HEK293 (cell line): Measurements from ENCODE around the gene KLK2.
A peak's percentile ranks its signal among the peaks of the same experiment; 100 is the strongest.

Source experiments
- CTCF ChIA-PET: fragments of 350-600 bp; formaldehyde crosslinking; extraction: SDS; loops from one replicate; lab custom pipeline; 2021; ENCODE audit warnings: antibody characterized with exemption; lab: Yijun Ruan, JAX
- POLR2A ChIA-PET: fragments of 300-600 bp; formaldehyde crosslinking; extraction: SDS; loops from one replicate; lab custom pipeline; 2020; ENCODE audit warnings: antibody characterized with exemption, inconsistent platforms; lab: Yijun Ruan, JAX
- H3K27ac ChIP-seq: fragments of 200-500 bp; sonication (Bioruptor generic); 2 replicates; pipeline ENCODE4 v1.5.1; 2014; ENCODE audit warnings: low read depth, low read length, control low read depth, inconsistent platforms; ENCODE audit errors: extremely low read depth
- H3K36me3 ChIP-seq, 2 experiments: fragments of 200-500 bp in 1 of 2; sonication (Bioruptor generic) in 1 of 2; 1 replicate in 1 of 2; 2 replicates in 1 of 2; pipeline ENCODE4 v1.5.1; 2014 to 2017; ENCODE audit warnings: inconsistent platforms in 2 of 2, low read length in 2 of 2; ENCODE audit not compliant: control insufficient read depth in 2 of 2, insufficient read depth in 1 of 2
- H3K4me1 ChIP-seq: fragments of 200-500 bp; sonication (Bioruptor generic); 2 replicates; pipeline ENCODE4 v1.5.1; 2014; ENCODE audit warnings: mild to moderate bottlenecking, low read length, inconsistent platforms; ENCODE audit not compliant: control insufficient read depth, insufficient read depth
- H3K4me3 ChIP-seq: 2 replicates; pipeline ENCODE4 v1.5.1; 2011; ENCODE audit warnings: low read depth, mild to moderate bottlenecking, control low read depth, low read length, moderate library complexity
- H3K9me3 ChIP-seq: fragments of 200-500 bp; sonication (Bioruptor generic); 2 replicates; pipeline ENCODE4 v1.5.1; 2014; ENCODE audit warnings: low read depth, low read length, inconsistent platforms; ENCODE audit not compliant: control insufficient read depth, insufficient read depth
- KLF1 ChIP-seq: fragments of 450-650 bp; formaldehyde crosslinking; IDR thresholded peaks from 2 replicates; pipeline ENCODE4 v1.5.1; 2016; ENCODE audit warnings: missing biosample characterization, missing genetic modification characterization
- KLF16 ChIP-seq: fragments of 450-650 bp; formaldehyde crosslinking; IDR thresholded peaks from 2 replicates; pipeline ENCODE4 v1.5.1; 2017; ENCODE audit warnings: missing biosample characterization, missing genetic modification characterization
- MZF1 ChIP-seq: fragments of 450-650 bp; formaldehyde crosslinking; IDR thresholded peaks from 2 replicates; pipeline ENCODE4 v1.5.1; 2017; ENCODE audit warnings: missing biosample characterization, missing genetic modification characterization, borderline replicate concordance
- SALL2 ChIP-seq: fragments of 450-650 bp; formaldehyde crosslinking; IDR thresholded peaks from 2 replicates; pipeline ENCODE4 v1.5.0; 2017; ENCODE audit warnings: missing biosample characterization, mild to moderate bottlenecking, missing genetic modification characterization, borderline replicate concordance
- ZBTB1 ChIP-seq: fragments of 450-650 bp; formaldehyde crosslinking; IDR thresholded peaks from 2 replicates; pipeline ENCODE4 v1.5.1; 2016; ENCODE audit warnings: missing biosample characterization, missing genetic modification characterization
- ZBTB20 ChIP-seq: fragments of 450-650 bp; formaldehyde crosslinking; IDR thresholded peaks from 2 replicates; pipeline ENCODE4 v1.5.1; 2016; ENCODE audit warnings: missing biosample characterization, missing genetic modification characterization
- ZNF10 ChIP-seq: fragments of 450-650 bp; formaldehyde crosslinking; IDR thresholded peaks from 2 replicates; pipeline ENCODE4 v1.5.1; 2017; ENCODE audit warnings: missing biosample characterization, missing genetic modification characterization
- ZNF121 ChIP-seq: fragments of 450-650 bp; formaldehyde crosslinking; IDR thresholded peaks from 2 replicates; pipeline ENCODE4 v1.5.1; 2016; ENCODE audit warnings: missing biosample characterization, missing genetic modification characterization
- ZNF366 ChIP-seq: fragments of 450-650 bp; formaldehyde crosslinking; conservative IDR thresholded peaks from 2 replicates; pipeline ENCODE4 v1.5.1; 2016; ENCODE audit warnings: missing biosample characterization, missing genetic modification characterization
- ZNF391 ChIP-seq: fragments of 450-650 bp; formaldehyde crosslinking; IDR thresholded peaks from 2 replicates; pipeline ENCODE4 v1.5.1; 2016; ENCODE audit warnings: low read depth, missing biosample characterization, missing genetic modification characterization, borderline replicate concordance
- ZNF548 ChIP-seq: fragments of 450-650 bp; formaldehyde crosslinking; IDR thresholded peaks from 2 replicates; pipeline ENCODE4 v1.5.1; 2016; ENCODE audit warnings: missing biosample characterization, missing genetic modification characterization
- ZNF585B ChIP-seq: fragments of 450-650 bp; formaldehyde crosslinking; IDR thresholded peaks from 2 replicates; pipeline ENCODE4 v1.5.1; 2016; ENCODE audit warnings: missing biosample characterization, missing genetic modification characterization
- ZNF660 ChIP-seq: fragments of 450-650 bp; IDR thresholded peaks from 2 replicates; pipeline ENCODE4 v1.5.1; 2018; ENCODE audit warnings: missing biosample characterization, mild to moderate bottlenecking, missing genetic modification characterization
- TF ChIP-seq, protein P1 (sequence below): fragments of 450-650 bp; formaldehyde crosslinking; IDR thresholded peaks from 2 replicates; pipeline ENCODE4 v1.5.1; 2016; ENCODE audit warnings: missing biosample characterization, missing genetic modification characterization, borderline replicate concordance
- TF ChIP-seq, protein P2 (sequence below): fragments of 450-650 bp; formaldehyde crosslinking; IDR thresholded peaks from 2 replicates; pipeline ENCODE4 v1.5.1; 2016; ENCODE audit warnings: missing biosample characterization, missing genetic modification characterization
- TF ChIP-seq, protein P3 (sequence below): fragments of 450-650 bp; formaldehyde crosslinking; IDR thresholded peaks from 2 replicates; pipeline ENCODE4 v1.5.1; 2016; ENCODE audit warnings: missing biosample characterization, missing genetic modification characterization

KLK2 gene

DNA sequence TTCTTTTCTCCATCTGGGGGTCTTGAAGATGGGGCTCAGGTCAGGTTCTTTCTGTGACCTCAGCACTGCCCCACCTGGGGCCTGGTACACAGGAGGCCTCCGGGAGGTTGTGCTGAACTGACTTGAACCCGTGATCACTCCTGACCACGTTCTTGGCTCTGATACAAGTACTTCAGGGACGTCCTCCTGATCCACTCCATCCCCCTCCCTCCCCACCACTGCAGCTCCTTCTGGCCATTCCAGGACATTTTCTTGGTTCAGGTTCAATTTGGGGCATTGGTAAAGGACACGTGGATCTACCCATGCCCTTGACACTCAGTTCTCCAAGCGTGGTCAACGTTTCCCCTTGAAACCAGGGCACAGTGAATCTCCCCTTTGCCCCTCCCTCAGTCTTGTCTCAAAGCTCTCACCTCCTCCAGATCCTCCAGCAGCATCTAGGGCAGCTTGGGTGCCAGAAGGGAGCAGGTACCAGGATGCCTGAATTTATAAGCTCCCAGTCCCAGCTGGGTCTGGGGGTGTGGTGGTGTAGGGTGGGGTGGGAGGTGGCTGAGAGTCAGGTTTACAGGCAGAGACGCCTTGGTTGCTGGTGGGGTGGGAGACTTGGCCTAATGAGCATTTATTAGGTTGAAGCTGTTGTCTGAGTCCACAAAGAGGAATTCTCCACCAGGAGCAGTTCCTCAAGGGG, 40.0 kb upstream of the KLK2 start, which contains the start of gene KLK15:
KLK15 (minus strand) TSS at position 458 of the 685 bp plus-strand sequence. CDS start 2,082 bp downstream, outside the sequence.
- ChIA-PET POLR2A (interaction anchor here (3.0 kb wide), 1 partner anchor 29 kb away, joined by 10 read pairs; no protein-coding TSS in a partner anchor), CTCF (interaction anchor here (0.6 to 0.7 kb wide), 3 partner anchors 89 to 472 kb away, joined by 3 to 4 read pairs (median 3); partner anchors contain the start of gene KLK12)
- Histone ChIP-seq H3K9me3 (no peaks in the 10 kb centered on the region), H3K36me3 (no peaks in the 10 kb centered on the region), H3K4me3 (no peak within 1 kb of the TSS), H3K4me1 (no peaks in the 10 kb centered on the region; the same call in 1 of the 2 replicates), H3K27ac (no peak within 1 kb of the TSS)
- TF ChIP-seq ZNF585B (tag by site-specific recombination) (no peak), KLF1 (tag by site-specific recombination) (peak; percentile 53)

- no peak for TF ChIP-seq SALL2 (tag by site-specific recombination)
- Histone ChIP-seq H3K36me3 (no peaks in the 10 kb centered on the region), H3K4me3 (no peak overlapping the region), H3K9me3 (no peaks in the 10 kb centered on the region), H3K4me1 (no peaks in the 10 kb centered on the region; the same call in 1 of the 2 replicates), H3K27ac (no peak overlapping the region)
- CTCF ChIA-PET: interaction anchor here (0.6 to 0.7 kb wide), 3 partner anchors 88 to 473 kb away, joined by 3 to 4 read pairs (median 3); partner anchors contain the start of gene KLK12
- POLR2A ChIA-PET: interaction anchor here (3.0 kb wide), 1 partner anchor 29 kb away, joined by 10 read pairs; no protein-coding TSS in a partner anchor
These were observed 39.5 kb upstream of the KLK2 start for GRCh38 chr19:50833802-50834167.

DNA sequence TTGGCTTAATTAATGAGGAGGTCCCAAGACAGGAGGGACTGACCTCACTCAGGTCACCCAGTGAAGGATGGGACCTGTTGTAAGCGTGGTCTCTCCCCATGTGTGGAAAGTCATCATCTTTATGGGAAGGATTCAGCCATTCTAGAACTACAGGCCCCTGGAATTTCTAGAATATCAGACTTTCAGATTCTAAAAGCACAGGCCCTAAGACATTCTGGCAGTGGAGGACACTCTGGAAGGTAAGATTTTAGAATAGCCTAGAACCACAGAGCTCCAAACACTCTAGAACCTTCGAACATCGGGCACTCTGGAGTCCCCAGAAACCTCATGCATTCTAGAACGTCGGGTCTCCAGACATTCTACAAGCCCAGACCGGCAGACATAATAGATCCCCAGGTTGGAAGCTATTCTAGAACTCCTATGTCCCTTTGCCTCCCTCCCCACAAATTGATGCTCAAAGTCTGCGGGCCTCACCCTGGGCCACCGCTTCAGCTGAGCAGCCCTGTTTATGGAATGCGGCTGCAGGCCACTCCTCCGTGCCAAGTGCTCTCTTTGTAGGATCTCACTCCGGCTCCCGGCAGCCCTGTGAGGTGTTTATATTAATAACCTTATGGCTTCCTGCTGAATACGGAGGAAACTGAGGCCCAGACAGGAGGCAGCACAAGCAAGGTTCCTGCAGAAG, 38.0 kb upstream of the KLK2 start:
- no peaks in the 10 kb centered on the region for H3K9me3 ChIP-seq
- TF ChIP-seq MZF1 (no peak), ZNF548 (tag by site-specific recombination) (0 out of 2 replicates have a peak, but pooled peaks have one; percentile 18), ZNF121 (tag by site-specific recombination) (0 out of 2 replicates have a peak, but pooled peaks have one; percentile 45)
- peak overlapping the region; percentile 4; the same call in 1 of the 2 replicates for H3K27ac ChIP-seq
- peak overlapping the region; percentile 63 for H3K4me3 ChIP-seq
- no peaks in the 10 kb centered on the region for H3K36me3 ChIP-seq
- CTCF ChIA-PET: interaction anchor here (0.6 to 0.9 kb wide), 2 partner anchors 257 to 278 kb away, joined by 5 to 7 read pairs; no protein-coding TSS in a partner anchor
- POLR2A ChIA-PET: interaction anchor here (3.0 kb wide), 1 partner anchor 31 kb away, joined by 10 read pairs; no protein-coding TSS in a partner anchor
- H3K4me1 ChIP-seq: no peaks in the 10 kb centered on the region; the same call in 1 of the 2 replicates

- ChIA-PET CTCF (interaction anchor here (1.0 to 1.1 kb wide), 2 partner anchors 70 to 86 kb away, joined by 3 to 4 read pairs; no protein-coding TSS in a partner anchor), POLR2A (interaction anchor here (3.0 kb wide), 1 partner anchor 31 kb away, joined by 10 read pairs; no protein-coding TSS in a partner anchor)
- Histone ChIP-seq H3K27ac (peak overlapping the region; percentile 4; the same call in 1 of the 2 replicates), H3K4me3 (peak overlapping the region; percentile 63), H3K4me1 (no peaks in the 10 kb centered on the region; the same call in 1 of the 2 replicates), H3K36me3 (no peaks in the 10 kb centered on the region), H3K9me3 (no peaks in the 10 kb centered on the region)
- TF ChIP-seq ZNF391 (no peak), ZNF10 (tag by site-specific recombination) (no peak), ZBTB1 (no peak), ZNF366 (tag by site-specific recombination) (peak; percentile 68; the same call in 1 of the 2 replicates), ZBTB20 (tag by site-specific recombination) (peak; percentile 84), ZNF660 (tag by site-specific recombination) (0 out of 2 replicates have a peak, but pooled peaks have one; percentile 69), KLF16 (tag by site-specific recombination) (0 out of 2 replicates have a peak, but pooled peaks have one; percentile 10)
- TF ChIP-seq, protein P1, sequence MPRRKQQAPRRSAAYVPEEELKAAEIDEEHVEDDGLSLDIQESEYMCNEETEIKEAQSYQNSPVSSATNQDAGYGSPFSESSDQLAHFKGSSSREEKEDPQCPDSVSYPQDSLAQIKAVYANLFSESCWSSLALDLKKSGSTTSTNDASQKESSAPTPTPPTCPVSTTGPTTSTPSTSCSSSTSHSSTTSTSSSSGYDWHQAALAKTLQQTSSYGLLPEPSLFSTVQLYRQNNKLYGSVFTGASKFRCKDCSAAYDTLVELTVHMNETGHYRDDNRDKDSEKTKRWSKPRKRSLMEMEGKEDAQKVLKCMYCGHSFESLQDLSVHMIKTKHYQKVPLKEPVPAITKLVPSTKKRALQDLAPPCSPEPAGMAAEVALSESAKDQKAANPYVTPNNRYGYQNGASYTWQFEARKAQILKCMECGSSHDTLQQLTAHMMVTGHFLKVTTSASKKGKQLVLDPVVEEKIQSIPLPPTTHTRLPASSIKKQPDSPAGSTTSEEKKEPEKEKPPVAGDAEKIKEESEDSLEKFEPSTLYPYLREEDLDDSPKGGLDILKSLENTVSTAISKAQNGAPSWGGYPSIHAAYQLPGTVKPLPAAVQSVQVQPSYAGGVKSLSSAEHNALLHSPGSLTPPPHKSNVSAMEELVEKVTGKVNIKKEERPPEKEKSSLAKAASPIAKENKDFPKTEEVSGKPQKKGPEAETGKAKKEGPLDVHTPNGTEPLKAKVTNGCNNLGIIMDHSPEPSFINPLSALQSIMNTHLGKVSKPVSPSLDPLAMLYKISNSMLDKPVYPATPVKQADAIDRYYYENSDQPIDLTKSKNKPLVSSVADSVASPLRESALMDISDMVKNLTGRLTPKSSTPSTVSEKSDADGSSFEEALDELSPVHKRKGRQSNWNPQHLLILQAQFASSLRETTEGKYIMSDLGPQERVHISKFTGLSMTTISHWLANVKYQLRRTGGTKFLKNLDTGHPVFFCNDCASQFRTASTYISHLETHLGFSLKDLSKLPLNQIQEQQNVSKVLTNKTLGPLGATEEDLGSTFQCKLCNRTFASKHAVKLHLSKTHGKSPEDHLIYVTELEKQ (tag by site-specific recombination): no peak
- TF ChIP-seq, protein P2, sequence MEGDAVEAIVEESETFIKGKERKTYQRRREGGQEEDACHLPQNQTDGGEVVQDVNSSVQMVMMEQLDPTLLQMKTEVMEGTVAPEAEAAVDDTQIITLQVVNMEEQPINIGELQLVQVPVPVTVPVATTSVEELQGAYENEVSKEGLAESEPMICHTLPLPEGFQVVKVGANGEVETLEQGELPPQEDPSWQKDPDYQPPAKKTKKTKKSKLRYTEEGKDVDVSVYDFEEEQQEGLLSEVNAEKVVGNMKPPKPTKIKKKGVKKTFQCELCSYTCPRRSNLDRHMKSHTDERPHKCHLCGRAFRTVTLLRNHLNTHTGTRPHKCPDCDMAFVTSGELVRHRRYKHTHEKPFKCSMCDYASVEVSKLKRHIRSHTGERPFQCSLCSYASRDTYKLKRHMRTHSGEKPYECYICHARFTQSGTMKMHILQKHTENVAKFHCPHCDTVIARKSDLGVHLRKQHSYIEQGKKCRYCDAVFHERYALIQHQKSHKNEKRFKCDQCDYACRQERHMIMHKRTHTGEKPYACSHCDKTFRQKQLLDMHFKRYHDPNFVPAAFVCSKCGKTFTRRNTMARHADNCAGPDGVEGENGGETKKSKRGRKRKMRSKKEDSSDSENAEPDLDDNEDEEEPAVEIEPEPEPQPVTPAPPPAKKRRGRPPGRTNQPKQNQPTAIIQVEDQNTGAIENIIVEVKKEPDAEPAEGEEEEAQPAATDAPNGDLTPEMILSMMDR (tag by site-specific recombination): peak; percentile 60
- TF ChIP-seq, protein P3, sequence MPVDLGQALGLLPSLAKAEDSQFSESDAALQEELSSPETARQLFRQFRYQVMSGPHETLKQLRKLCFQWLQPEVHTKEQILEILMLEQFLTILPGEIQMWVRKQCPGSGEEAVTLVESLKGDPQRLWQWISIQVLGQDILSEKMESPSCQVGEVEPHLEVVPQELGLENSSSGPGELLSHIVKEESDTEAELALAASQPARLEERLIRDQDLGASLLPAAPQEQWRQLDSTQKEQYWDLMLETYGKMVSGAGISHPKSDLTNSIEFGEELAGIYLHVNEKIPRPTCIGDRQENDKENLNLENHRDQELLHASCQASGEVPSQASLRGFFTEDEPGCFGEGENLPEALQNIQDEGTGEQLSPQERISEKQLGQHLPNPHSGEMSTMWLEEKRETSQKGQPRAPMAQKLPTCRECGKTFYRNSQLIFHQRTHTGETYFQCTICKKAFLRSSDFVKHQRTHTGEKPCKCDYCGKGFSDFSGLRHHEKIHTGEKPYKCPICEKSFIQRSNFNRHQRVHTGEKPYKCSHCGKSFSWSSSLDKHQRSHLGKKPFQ (tag by site-specific recombination): no peak
These were observed 37.3 kb upstream of the KLK2 start for GRCh38 chr19:50835785-50836542.
